ENCODE measurements around the gene MATK. TPM values are rescaled to one million over a fixed set of nuclear protein-coding genes. Genes with fewer than 3 reads are reported as not detected.

The MATK gene
- total and polyA plus RNA-seq, 4 donors, result 0.78 to 7.0 (median 1.8) TPM

GRCh38 chr19:3818466-3818865 lies 32.3 kb upstream of the MATK start:
- Histone ChIP-seq H3K4me3 (ENCODE audit: low read depth in 1 of 3, low read length in 3 of 3) (no peak overlapping the region), H3K9me3 (ENCODE audit: control insufficient read depth in 4 of 4, low read length in 3 of 4) (no peaks in the 10 kb centered on the region), H3K9ac (ENCODE audit: low read depth in 1 of 2, low read length in 2 of 2) (no peak overlapping the region), H3K27me3 (ENCODE audit: control insufficient read depth in 4 of 4, insufficient read depth in 4 of 4, low read length in 3 of 4) (no peaks in the 10 kb centered on the region), H3K27ac (ENCODE audit: low read depth in 1 of 2, low read length in 2 of 2) (no peak overlapping the region), H3K4me1 (ENCODE audit: control insufficient read depth in 4 of 4, insufficient read depth in 4 of 4, low read length in 3 of 4) (peaks cover 0 to 5% (median 2%) of the 10 kb centered on the region in 4 donors), H3K36me3 (ENCODE audit: control insufficient read depth in 4 of 4, insufficient read depth in 3 of 4, low read depth in 1 of 4, low read length in 3 of 4) (no peaks in the 10 kb centered on the region)
- DNase-seq (ENCODE audit: low spot score), result no peak
- TF ChIP-seq FOXA2 (IDR thresholded peaks at IDR 0.05) (no peak), ZBTB33 (IDR thresholded peaks at IDR 0.05) (no peak), FOXA1 (IDR thresholded peaks at IDR 0.05) (no peak), GABPA (IDR thresholded peaks at IDR 0.05 in 1 of 2, conservative IDR thresholded peaks at IDR 0.05 in 1 of 2) (no peak)
- WGBS, result 47% methylated on average over 11 of the region's 11 CpGs

- WGBS, result 89% methylated on average over 8 of the region's 8 CpGs
Measured at GRCh38 chr19:3817761-3818160, 31.6 kb upstream of the MATK start.

GRCh38 chr19:3816566-3817218 lies 30.5 kb upstream of the MATK start:
- TF ChIP-seq CTCF (IDR thresholded peaks at IDR 0.05; ENCODE audit: low read depth, low read length, missing input control), result no peak
- no peak for TF ChIP-seq SP1 (IDR thresholded peaks at IDR 0.05)
- TF ChIP-seq HNF4A (conservative IDR thresholded peaks at IDR 0.05), result no peak
- TF ChIP-seq ZBTB33 (IDR thresholded peaks at IDR 0.05), result no peak
- TF ChIP-seq NR2F2 (IDR thresholded peaks at IDR 0.05), result no peak
- TF ChIP-seq MAX (IDR thresholded peaks at IDR 0.05), result no peak
- TF ChIP-seq RXRA (IDR thresholded peaks at IDR 0.05), result no peak
- TF ChIP-seq YY1 (IDR thresholded peaks at IDR 0.05), result no peak
- TF ChIP-seq HNF4G (IDR thresholded peaks at IDR 0.05), result no peak
- no peak for TF ChIP-seq GABPA (IDR thresholded peaks at IDR 0.05 in 1 of 2, conservative IDR thresholded peaks at IDR 0.05 in 1 of 2)
- no peak for TF ChIP-seq JUND (IDR thresholded peaks at IDR 0.05)
- no peak for TF ChIP-seq ATF3 (IDR thresholded peaks at IDR 0.05)
- no peak for TF ChIP-seq FOXA1 (IDR thresholded peaks at IDR 0.05)
- no peak for TF ChIP-seq TAF1 (conservative IDR thresholded peaks at IDR 0.05)
- TF ChIP-seq EGR1 (IDR thresholded peaks at IDR 0.05; ENCODE audit: low read depth in 2 of 2), result no peak
- TF ChIP-seq FOXA2 (IDR thresholded peaks at IDR 0.05), result no peak
- TF ChIP-seq REST (IDR thresholded peaks at IDR 0.05), result no peak
- TF ChIP-seq RAD21 (IDR thresholded peaks at IDR 0.05), result no peak
- 90% methylated on average over 45 of the region's 45 CpGs for WGBS
- H3K27me3 ChIP-seq (ENCODE audit: control insufficient read depth in 4 of 4, insufficient read depth in 4 of 4, low read length in 3 of 4), result no peaks in the 10 kb centered on the region
- no peaks in the 10 kb centered on the region for H3K9me3 ChIP-seq (ENCODE audit: control insufficient read depth in 4 of 4, low read length in 3 of 4)
- H3K27ac ChIP-seq (ENCODE audit: low read depth in 1 of 2, low read length in 2 of 2), result no peak overlapping the region
- no peaks in the 10 kb centered on the region for H3K36me3 ChIP-seq (ENCODE audit: control insufficient read depth in 4 of 4, insufficient read depth in 3 of 4, low read depth in 1 of 4, low read length in 3 of 4)
- H3K9ac ChIP-seq (ENCODE audit: low read depth in 1 of 2, low read length in 2 of 2), result no peak overlapping the region
- peaks cover 0 to 9% (median 1%) of the 10 kb centered on the region in 4 donors for H3K4me1 ChIP-seq (ENCODE audit: control insufficient read depth in 4 of 4, insufficient read depth in 4 of 4, low read length in 3 of 4)
- H3K4me3 ChIP-seq (ENCODE audit: low read depth in 1 of 3, low read length in 3 of 3), result no peak overlapping the region
- DNase-seq (ENCODE audit: low spot score), result no peak

More at GRCh38 chr19:3817761-3818160, 31.6 kb upstream of the MATK start:
- no peak overlapping the region for H3K27ac ChIP-seq (ENCODE audit: low read depth in 1 of 2, low read length in 2 of 2)
- H3K4me1 ChIP-seq (ENCODE audit: control insufficient read depth in 4 of 4, insufficient read depth in 4 of 4, low read length in 3 of 4), result peaks cover 0 to 12% (median 3%) of the 10 kb centered on the region in 4 donors
- DNase-seq (ENCODE audit: low spot score), result no peak
- no peak overlapping the region for H3K4me3 ChIP-seq (ENCODE audit: low read depth in 1 of 3, low read length in 3 of 3)
- no peaks in the 10 kb centered on the region for H3K27me3 ChIP-seq (ENCODE audit: control insufficient read depth in 4 of 4, insufficient read depth in 4 of 4, low read length in 3 of 4)
- H3K9ac ChIP-seq (ENCODE audit: low read depth in 1 of 2, low read length in 2 of 2), result no peak overlapping the region
- no peak for TF ChIP-seq TAF1 (conservative IDR thresholded peaks at IDR 0.05)
- TF ChIP-seq RXRA (IDR thresholded peaks at IDR 0.05), result no peak
- no peaks in the 10 kb centered on the region for H3K9me3 ChIP-seq (ENCODE audit: control insufficient read depth in 4 of 4, low read length in 3 of 4)
- H3K36me3 ChIP-seq (ENCODE audit: control insufficient read depth in 4 of 4, insufficient read depth in 3 of 4, low read depth in 1 of 4, low read length in 3 of 4), result no peaks in the 10 kb centered on the region
